Stimulated activated CD8-positive, alpha-beta memory T cell treated with anti-CD3 and anti-CD28 coated beads, Interleukin-12 subunit alpha, Interleukin-12 subunit beta, amount 100 ng/mL, for 4 hours (primary cell): ENCODE measurements around the gene GLB1L3.

Source experiments
- DNase-seq: peaks from one replicate; pipeline ENCODE4 v3.0.0-alpha.2; 2020; ENCODE audit warnings: low read depth

The GLB1L3 gene

DNA sequence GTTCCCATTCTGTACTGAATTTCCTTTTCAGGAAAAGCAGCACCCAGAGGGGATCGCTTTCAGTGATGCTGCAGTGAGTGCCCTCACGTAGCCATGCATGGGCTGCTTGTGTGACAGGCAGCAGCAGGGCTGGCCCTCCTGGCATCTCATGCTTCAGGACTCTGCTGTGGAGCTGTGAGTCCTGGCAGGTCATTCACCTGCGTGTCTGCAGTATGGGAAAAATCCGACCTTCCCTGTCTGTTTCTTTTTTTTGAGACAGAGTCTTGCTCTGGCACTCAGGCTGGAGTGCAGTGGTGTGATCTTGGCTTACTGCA, 69.0 kb downstream of the GLB1L3 start:
- no peak for DNase-seq

DNA sequence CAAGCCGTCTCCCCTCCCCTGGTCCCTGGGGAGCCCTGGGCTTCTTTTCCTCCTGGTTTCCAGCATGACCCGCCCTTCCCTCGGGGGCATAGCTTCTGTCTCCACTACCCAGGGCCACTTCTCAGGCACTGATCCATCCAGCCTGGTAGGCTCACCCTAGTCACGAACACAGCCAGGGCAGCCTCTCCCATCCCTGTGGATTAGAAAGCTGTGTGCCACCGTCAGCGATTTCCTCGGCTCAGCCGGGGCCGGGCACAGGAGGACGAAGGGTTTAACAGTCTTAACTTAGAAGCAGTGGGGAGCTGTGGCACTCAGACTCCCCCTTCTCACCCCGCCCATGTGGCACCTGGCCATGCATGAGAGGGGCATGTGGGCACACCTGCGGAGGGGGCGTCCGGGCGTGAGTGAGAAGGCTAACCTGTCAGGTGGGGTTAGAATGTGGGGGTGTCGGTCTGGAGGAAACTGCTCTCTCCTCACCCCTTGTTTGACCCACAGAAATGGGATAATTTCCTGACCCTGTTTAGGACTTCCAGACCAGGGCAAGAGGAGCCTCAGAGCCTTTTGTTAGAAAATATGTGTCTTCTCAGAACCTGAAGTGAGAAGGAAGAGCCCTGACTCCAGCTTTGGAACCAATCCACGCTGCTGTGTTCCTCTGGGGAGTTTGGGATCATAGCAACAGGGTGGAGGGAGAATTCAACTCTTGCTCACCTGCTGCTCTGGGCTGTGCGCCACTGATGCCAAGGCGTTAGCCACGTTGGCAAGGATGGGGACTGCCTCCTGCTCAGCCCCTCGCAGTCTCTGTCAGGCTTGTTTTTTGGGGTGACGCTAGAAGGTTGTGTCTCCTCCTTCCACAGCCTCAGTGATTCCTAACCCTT, 70.2 kb downstream of the GLB1L3 start:
- DNase-seq: no peak

DNA sequence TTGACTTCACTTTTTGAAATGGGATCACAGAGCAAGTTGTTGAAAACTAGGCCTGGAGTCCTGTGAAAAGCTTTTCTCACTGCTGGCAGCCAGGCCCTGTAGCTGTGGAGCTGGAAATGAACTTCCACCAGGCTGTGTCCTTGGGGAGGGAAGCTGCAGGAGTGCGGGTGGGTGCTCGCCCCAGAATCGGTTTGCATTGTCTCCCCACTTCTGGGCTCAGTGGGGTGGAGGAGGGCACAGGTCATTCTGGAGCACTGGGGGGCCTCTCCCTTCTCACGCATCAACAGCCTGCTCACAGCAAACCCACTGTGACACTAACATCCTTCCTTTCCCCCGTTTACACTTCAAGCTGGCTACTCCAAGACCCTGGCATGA, 70.8 kb downstream of the GLB1L3 start:
- no peak for DNase-seq

DNA sequence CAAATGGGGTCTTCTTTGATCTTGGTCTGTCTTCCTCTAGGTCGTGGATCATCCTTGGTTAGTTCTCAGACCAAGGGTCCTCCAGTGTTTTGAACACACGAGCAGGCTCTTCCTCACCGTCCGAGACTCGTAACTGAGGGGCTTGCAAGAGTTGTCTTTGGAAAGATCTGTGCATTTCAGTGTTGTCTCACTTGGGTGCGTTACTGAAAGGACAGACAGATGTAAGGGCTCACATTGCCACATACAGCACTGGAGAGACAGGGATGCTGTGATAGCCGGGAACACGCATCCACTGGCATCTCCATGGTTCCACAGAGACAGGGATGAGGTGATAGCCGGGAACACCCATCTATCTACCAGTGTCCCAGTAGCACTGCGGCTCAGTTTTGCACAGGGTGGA, 71.3 kb downstream of the GLB1L3 start:
- no peak for DNase-seq

DNA sequence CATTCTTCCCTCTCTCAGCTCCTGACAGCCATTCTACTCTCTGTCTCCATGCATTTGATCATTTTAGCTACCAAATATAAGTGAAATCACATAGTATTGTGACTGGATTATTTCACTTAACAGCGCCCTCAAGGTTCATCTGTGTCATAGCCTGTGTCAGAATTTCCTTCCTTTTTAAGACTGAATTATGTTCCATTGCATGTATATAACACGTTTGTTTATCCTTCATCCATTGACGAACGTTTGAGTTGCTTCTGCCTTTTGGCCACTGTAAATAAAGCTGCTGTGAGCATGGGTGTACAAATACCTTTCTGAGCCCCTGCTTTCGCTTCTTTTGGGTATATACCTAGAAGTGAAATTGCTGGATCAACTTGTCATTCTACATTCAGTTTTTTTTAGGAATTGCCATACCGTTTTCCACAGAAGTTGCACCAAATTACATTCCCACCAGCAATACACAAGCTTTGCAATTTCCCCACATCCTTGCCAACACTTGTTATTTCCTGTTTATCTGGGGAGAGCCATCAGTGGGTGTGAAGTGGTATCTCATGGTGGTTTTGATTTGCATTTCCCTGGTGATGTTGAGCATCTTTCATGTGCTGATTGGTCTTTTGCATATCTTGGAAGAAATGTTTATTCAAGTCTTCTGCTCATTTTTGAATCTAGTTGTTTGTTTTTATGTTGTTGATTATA, 73.1 kb downstream of the GLB1L3 start:
- DNase-seq: no peak

DNA sequence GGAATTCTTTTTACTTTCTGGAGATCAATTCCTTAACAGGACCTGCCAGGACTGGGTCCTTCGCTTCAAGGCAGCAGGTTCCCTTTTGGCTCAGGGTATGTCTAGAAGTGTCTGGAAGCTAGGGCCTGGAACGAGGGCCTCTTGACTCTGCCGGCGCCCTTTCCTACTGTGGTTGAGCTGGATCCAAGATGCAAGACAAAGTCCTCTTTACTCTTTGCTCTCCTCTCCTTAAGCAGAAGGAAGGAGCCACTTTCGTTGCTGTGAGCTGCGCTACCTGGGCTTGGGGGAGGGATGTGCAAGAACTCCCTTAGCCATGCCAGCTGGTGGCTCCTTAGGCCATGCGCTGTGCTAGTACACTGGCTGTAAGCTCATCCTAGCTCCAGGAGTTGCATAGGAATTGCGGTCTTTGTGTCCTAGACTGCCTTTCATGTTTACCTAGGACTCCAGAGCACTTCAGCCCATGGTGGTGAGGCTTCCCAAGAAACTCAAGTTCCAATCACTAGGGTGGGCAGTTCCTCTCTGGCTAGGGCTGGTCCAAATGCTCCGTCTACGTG, 73.7 kb downstream of the GLB1L3 start:
- no peak for DNase-seq

DNA sequence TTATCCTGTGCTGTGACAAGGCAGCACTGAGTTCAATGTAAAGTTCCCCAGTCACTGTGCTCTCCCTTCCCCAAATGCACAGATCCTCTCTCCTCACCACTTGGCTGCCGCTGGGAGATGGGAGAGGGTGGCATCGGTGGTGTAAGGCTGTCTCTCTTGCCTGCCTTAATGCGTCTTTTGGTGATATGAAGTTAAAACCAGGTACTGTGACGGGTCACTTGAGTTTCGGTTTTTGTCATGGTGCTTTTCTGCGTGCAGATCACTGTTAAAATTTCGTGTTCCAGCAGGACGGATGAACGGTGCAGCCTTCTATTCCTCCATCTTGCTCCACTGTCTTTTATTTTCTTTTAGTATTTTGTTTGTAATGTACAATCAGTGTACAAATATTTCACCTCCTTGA, 74.2 kb downstream of the GLB1L3 start:
- DNase-seq: no peak

DNA sequence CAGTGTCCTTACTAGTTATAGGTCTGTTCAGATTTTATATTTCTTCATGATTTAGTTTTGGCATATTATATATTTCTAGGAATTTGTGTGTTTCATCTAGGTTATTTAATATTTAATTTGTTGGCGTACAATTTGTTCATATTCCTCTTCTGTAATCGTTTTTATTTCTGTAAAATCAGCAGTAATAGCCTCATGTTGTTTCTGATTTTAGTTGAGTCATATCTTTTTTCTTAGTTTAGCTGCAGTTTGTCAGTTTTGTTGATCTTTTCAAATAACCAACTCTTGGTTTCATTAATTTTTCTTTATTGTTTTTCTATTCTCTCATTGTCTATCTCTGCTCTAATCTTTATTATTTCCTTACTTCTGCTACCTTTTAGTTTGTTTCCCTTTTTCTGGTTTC, 75.9 kb downstream of the GLB1L3 start:
- no peak for DNase-seq

DNA sequence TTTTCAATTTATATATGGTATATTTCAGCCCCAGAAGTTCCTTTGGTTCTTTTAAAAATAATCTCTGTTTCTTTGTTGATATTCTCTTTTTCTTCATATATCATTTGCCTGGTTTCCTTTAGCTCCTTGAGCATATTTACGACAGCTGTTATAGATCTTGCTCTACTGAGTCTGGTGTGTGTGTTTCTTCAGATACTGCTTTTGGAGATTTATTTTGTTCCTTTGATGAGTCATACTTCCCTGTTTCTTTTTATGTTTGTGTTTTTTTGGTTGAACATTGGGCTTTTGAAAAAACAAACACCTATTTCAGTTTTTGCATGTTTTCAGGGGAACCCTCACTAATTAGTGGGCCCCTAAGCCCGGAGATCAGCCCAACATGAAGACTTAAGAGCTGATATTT, 79.0 kb downstream of the GLB1L3 start:
- DNase-seq: no peak

DNA sequence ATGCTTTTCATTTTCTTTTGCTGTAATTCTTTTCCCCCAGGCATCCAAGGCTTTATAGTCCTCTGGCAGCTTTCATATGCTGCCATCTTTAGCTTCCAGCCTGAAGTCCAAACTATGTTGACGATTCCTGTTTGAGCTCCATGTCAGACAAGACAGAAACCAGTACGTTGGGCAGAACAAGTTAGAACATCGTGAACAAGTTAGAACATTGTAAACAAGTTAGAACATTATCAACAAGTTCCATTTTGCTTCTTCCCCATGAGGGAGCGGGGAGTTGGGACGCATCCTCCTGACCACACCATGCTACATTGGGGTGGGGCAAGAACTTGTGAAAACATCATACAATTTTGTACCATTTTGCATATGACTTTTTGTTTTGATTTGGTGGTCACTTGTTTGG, 79.5 kb downstream of the GLB1L3 start:
- DNase-seq: no peak

DNA sequence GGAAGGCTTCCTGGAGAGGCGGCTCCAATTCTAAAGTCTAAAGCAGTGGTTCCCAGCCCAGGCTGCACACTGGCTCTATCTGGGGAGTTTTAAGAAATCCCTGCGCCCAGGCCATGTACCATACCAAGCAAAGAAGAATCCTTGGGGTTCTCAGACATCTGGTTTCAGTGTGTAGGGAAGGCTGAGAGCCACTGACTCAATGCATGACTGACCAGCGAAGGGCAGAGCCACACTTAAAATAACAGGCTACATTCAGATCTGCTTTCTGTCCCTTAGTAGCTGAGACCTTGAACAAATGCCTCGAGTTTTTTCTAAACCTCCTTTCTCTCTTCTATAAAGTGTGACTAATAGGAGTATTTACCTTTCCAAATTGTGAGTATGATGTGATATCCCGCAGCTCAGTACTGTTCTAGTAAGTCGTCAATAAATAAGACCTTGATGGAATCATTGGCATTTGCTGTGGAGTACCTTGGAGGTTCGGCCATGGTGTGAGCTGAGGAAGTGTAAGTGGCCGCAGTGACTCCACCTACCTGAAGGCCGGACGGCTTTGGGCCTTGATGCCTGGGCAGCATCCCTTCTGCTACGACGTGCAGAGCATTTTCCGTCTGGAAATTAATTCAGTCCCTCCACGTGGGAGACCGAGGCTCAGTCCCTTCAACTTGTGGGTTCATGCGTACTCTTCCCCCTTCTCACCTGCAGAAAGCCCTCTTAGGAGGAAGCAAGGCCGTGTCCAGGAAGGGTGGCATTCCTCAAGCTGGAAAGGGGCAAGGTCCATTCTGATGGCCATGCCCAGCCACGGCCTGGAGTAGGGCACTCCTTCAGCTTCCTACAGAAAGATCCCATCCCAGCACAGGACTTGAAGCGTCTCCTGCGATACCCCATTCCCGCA, 80.7 kb downstream of the GLB1L3 start:
- DNase-seq: no peak

DNA sequence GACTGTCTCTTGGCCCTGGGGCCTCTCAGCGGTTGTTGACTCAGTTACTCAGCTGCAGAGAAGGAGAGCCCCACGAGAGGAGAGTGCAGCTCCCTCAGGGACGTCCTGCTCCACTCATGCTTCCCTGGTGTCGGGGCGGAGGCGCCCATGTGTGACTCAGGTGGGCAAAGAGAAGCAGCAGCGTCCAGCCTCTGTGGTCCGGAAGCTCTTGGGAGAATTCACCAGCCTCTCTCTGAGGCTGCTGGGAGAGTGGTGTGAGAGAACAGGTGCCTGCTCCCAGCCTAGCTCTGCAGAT, 81.3 kb downstream of the GLB1L3 start:
- DNase-seq: no peak

DNA sequence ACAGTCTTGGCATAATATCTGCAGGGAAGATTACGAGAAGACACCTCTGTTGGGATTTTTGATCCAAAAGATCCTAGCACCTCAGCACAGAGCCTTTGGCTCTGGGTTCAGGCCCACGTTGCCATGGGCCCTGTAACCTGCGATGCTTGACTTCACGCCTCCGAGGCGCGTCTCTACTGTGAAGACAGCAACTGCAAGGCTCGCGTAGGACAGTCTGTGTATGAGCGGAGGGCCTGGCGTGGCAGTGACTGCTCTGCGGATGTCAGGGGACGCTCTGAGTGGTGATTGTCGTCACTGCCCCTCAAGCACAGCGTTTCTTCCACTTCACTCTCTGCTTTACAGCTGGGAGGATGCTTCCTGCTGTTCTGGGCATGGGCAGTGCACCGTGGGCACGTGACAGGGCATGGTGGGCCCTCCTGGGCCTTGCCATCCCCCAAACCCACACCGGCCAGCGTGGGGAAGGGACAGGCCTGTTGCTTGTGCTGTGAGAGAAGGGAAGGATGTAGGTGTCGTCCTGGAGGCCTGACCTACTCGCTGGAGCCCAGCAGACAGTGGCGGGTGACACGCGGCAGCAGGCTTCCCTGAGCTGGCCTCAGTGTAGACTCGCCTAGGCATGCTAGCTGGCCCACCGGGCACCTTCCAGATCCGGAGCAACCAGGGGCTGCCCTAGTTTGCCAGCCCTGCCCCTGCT, 82.1 kb downstream of the GLB1L3 start:
- DNase-seq: no peak

DNA sequence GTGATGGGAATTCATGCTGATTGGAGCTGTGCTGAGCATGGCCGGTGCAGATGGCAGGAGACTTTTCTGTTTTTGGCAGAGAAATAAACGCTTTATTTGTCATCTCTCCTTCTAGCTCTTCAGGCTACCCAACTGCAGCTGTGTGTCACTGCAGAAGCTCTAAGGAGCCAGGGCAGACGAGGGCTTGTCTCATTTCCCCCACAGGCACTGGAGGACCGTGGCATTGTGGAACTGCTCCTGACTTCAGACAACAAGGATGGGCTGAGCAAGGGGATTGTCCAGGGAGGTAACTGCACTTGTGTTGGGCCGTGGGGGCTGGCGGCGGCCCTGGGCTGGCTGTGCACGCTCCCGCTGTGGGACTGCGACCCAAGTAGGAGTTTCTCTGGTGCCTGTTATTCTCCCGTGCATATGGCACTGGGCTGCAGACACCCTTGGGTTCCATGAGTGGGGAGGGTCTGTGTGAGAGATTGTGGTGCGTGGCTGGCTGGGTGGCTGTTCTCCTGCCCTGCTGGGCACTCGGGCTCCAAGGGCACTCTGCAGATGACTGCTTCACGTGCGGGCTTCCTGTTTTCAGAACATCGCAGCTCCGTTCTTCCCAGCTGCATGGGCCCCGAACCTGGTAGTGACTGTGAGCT, 82.8 kb downstream of the GLB1L3 start:
- no peak for DNase-seq

DNA sequence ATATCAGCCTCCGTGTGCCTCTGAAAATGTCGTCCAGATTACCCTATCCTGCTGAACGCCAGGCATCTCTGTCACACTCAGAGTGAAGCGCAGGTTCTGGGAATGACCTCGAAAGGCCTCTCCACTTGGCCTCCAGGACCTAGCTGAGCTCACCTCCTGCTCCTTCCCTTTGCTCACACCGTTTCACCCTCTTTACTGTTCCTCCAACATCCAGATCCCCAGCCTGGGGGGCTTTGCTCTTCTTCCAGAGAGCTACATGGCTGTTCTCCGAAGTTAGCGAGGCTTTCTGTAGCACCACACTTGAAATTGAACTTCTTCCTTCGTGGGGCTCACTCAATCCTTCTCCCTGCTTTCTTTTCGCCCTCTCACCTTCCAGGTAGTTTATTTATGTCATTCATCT, 83.5 kb downstream of the GLB1L3 start:
- DNase-seq: no peak

DNA sequence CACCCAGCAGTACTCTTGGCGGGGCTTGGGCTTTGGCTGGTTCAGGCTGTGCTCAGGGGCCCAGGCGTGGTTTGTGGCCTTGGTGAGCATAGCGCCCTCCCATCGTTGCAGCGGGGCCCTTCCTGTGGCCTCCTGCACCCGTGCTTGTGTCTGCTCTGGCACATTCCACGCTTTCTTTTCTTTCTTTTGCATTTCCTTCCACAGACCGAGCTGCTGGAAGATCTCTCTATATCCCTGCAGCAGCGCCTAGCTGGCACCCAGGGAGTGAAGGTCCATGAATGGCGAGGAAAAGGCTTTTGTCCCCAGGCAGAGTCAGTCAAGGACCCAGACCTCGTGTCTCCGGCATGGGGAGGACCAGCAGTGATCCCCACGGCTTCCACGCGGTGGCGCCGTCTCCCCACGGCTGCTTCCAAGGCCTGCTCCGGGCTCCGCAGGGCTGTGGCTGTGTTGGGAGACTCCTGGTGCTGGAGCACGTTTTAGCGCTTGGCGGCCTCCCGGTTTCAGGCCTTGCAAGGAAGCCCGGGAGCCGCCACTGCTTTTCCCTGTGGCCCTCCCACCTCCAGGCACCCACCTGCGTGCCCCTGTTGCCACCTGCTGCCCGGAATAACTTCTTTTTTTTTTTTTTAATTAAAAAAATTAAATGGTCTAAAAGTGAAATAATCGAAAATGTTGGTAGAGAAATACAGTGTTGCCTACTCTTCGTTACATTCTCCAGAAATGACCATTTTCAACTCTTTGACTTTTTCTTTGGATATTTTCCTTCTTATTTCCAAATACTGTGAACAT, 84.1 kb downstream of the GLB1L3 start:
- DNase-seq: peak; percentile 33

DNA sequence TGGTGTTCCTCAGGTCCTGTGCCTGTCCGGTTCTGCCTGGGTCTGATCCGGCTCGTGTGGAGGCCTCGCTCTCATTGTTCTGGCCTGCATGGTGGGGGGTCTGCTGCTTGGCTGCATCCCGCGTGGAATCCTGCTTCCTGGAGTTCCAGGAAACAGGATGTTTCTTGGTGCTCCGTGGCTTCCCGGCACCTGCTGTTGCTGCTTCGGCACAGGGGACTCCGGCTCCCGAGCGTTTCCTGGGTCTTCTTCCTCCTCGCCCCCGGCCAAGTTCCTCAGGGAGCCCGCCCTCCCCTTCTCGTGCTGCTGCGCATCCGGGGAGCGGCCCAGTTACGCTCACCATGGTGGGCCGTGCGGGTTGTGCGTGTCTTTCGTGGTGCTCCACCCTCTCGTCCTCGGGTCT, 85.5 kb downstream of the GLB1L3 start:
- no peak for DNase-seq

DNA sequence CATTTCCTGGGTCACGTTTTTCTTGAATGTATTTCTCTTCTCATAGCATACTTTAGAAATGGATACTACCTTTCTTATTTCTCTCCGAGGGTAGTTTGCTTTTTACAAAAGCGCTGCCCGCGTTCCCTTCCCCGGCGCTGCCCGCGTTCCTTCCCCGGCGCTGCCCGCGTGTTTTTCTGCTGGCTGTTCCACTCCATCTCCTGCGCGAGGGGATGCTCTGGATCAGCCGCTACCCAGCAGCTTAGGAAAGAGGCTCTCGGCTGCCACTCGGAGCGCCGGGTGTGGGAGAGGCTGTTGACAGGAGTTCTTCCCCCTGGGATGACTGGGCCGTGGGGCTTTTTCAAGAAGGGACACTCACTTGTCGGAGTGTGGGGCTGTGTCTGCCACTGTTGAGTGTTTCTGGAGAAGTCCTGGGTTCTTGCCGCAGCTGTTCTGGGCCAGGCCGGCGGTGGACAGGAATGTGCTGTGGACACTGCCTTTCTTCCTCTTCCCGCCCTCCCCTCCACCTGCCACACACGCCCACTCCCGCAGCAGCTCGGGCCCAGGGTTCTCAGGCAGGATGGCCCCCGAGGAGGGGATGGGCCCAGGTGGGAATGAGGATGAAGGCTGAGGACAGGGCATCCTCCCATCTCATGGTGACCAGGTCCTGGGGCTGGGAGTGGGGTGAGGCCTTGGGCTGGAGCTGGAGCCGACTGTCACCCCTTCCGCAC, 86.2 kb downstream of the GLB1L3 start:
- DNase-seq: no peak

DNA sequence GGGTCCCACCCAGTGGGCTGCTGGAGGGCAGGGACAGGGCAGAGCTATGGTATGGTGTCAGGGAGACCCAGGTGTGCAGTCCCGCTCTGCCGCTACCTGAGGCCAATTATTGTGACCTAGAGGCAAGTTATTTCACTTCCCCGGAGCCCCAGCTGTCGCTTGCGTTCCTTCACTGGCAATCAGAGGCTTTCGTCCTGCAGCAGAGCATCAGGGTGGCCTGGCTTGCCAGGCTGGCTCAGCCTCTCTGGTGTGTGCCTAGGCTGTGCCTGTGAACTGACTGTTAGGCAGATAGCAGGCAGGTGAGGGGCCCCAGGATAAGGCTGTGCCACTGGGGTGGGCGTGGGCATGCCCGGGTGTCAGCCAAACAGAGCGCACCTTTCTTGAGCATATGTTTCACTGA, 87.0 kb downstream of the GLB1L3 start:
- no peak for DNase-seq

DNA sequence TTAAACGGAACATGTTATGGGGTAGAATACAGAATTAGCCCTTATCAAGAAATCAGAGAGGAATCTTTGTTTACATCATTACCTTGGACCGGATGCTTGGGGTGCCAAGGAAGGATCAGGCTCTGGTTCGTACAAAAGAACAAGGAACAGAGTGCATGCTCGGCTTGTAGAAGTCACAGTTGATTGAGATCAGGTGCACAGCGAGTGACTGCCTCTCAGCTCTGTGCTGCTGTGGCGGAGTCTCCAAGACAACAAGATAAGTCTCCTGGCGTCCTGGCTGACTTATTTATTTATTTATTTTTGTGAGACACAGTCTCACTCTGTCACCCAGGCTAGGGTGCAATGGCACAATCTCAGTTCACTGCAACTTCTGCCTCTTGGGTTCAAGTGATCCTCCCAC, 87.4 kb downstream of the GLB1L3 start:
- DNase-seq: no peak
